SU-DHL-6 (cell line): Measurements from ENCODE around the gene FAM53A.

ENCODE experiments used
- H2AFZ ChIP-seq: fragments of 200-600 bp; sonication (generic); 2 replicates; pipeline ENCODE4 v1.6.1; 2014; ENCODE audit warnings: low read depth, mild to moderate bottlenecking, moderate library complexity, mixed read lengths, antibody characterized with exemption, low read length; ENCODE audit not compliant: severe bottlenecking
- H3F3A ChIP-seq: fragments of 200-600 bp; shearing (Covaris generic); 2 replicates; pipeline ENCODE4 v1.6.0; 2016; ENCODE audit warnings: antibody characterized with exemption, mild to moderate bottlenecking; ENCODE audit not compliant: insufficient read depth
- H3K27ac ChIP-seq: fragments of 200-600 bp; sonication (generic); 2 replicates; pipeline ENCODE4 v1.5.1; 2016; ENCODE audit warnings: low read depth, mild to moderate bottlenecking, low read length, moderate library complexity, mixed read lengths
- H3K27me3 ChIP-seq: fragments of 200-600 bp; sonication (generic), shearing (Covaris generic); 2 replicates; pipeline ENCODE4 v1.6.0; 2014; ENCODE audit warnings: mild to moderate bottlenecking, low read length
- H3K36me3 ChIP-seq: fragments of 200-600 bp; sonication (generic); 2 replicates; pipeline ENCODE4 v1.6.1; 2014; ENCODE audit warnings: mild to moderate bottlenecking, low read length, mixed read lengths
- H3K4me2 ChIP-seq: fragments of 300-600, 200-600 bp; shearing (Covaris generic), sonication (generic); 2 replicates; pipeline ENCODE4 v1.6.0; 2014; ENCODE audit warnings: low read length, low read depth, mild to moderate bottlenecking; ENCODE audit not compliant: poor library complexity, severe bottlenecking
- H3K4me3 ChIP-seq: fragments of 200-600 bp; sonication (generic); 2 replicates; pipeline ENCODE4 v1.5.1; 2014; ENCODE audit warnings: antibody characterized with exemption, low read length, mild to moderate bottlenecking, mixed read lengths; ENCODE audit not compliant: insufficient read depth, poor library complexity, severe bottlenecking
- H3K79me2 ChIP-seq: fragments of 200-600 bp; sonication (generic); 2 replicates; pipeline ENCODE4 v1.6.1; 2014; ENCODE audit warnings: mild to moderate bottlenecking, low read length, moderate library complexity; ENCODE audit not compliant: insufficient read depth
- H3K9ac ChIP-seq: fragments of 200-600 bp; sonication (generic); 2 replicates; pipeline ENCODE4 v1.7.0; 2014; ENCODE audit warnings: mild to moderate bottlenecking, low read length
- H3K9me2 ChIP-seq: fragments of 200-600 bp; sonication (generic); replicated peaks from 2 replicates; pipeline ENCODE4 v1.6.1; 2014; ENCODE audit warnings: low read length; ENCODE audit not compliant: insufficient read depth
- H3K9me3 ChIP-seq: fragments of 200-600 bp; sonication (generic); 2 replicates; pipeline ENCODE4 v1.6.1; 2014; ENCODE audit warnings: low read length, mixed read lengths; ENCODE audit not compliant: insufficient read depth
- H4K20me1 ChIP-seq: fragments of 200-600 bp; sonication (generic); 2 replicates; pipeline ENCODE4 v1.6.1; 2014; ENCODE audit warnings: low read depth, mild to moderate bottlenecking, antibody characterized with exemption, low read length, moderate library complexity, mixed read lengths
- CTCF ChIP-seq: fragments of 200-600 bp; sonication (generic); IDR thresholded peaks from one replicate; pipeline ENCODE4 v1.5.1; 2017; ENCODE audit warnings: antibody characterized with exemption, mild to moderate bottlenecking, low read length, moderate library complexity; ENCODE audit not compliant: insufficient read depth, poor library complexity, severe bottlenecking
- EZH2phosphoT487 ChIP-seq: fragments of 200-600 bp; sonication (generic), shearing (Covaris generic); conservative IDR thresholded peaks from 2 replicates; pipeline ENCODE4 v1.6.1; 2018; ENCODE audit warnings: mild to moderate bottlenecking, antibody characterized with exemption, low read length, moderate library complexity, mixed read lengths

The FAM53A gene

GRCh38 chr4:1615786-1616556, 68.1 kb downstream of the FAM53A start:
- Histone ChIP-seq H3K9ac (no peak overlapping the region), H3K36me3 (no peaks in the 10 kb centered on the region), H4K20me1 (no peaks in the 10 kb centered on the region), H2AFZ (no peak overlapping the region), H3K4me3 (no peak overlapping the region), H3K27me3 (no peaks in the 10 kb centered on the region), H3F3A (no peaks in the 10 kb centered on the region), H3K27ac (no peak overlapping the region), H3K4me2 (no peak overlapping the region), H3K9me2 (no peaks in the 10 kb centered on the region), H3K9me3 (no peaks in the 10 kb centered on the region), H3K79me2 (no peaks in the 10 kb centered on the region)
- TF ChIP-seq CTCF (no peak), EZH2phosphoT487 (no peak)

DNA sequence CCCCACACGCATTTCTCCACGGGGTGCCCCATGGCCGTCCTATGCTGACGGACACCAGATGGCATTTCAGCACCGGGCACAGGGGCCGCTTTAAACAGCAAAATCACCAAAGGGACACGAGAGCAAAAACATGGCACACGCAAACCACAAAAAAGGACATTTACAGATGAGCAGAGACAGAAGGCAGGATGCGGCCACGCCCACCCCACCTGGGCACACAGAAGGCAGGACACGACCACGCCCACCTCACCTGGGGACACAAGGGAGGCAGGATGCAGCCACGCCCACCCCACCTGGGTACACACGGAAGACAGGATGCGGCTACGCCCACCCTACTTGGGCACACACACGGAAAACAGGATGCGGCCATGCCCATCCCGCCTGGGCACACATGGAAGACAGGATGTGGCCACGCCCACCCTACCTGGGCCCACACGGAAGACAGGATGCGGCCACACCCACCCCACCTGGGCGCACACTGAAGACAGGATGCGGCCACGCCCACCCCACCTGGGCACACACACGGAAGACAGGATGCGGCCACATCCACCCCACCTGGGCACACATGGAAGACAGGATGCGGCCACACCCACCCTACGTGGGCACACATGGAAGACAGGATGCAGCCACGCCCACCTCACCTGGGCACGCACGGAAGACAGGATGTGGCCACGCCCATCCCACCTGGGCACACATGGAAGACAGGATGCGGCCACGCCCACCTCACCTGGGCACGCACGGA, 69.1 kb downstream of the FAM53A start:
- Histone ChIP-seq H3K9me3 (no peaks in the 10 kb centered on the region), H3K9me2 (no peaks in the 10 kb centered on the region), H3K36me3 (no peaks in the 10 kb centered on the region), H3K79me2 (no peaks in the 10 kb centered on the region), H3F3A (no peaks in the 10 kb centered on the region), H3K27me3 (no peaks in the 10 kb centered on the region), H3K27ac (no peak overlapping the region), H4K20me1 (no peaks in the 10 kb centered on the region), H3K4me3 (no peak overlapping the region), H2AFZ (no peak overlapping the region), H3K4me2 (no peak overlapping the region), H3K9ac (no peak overlapping the region)
- TF ChIP-seq EZH2phosphoT487: no peak
- TF ChIP-seq CTCF: no peak

DNA sequence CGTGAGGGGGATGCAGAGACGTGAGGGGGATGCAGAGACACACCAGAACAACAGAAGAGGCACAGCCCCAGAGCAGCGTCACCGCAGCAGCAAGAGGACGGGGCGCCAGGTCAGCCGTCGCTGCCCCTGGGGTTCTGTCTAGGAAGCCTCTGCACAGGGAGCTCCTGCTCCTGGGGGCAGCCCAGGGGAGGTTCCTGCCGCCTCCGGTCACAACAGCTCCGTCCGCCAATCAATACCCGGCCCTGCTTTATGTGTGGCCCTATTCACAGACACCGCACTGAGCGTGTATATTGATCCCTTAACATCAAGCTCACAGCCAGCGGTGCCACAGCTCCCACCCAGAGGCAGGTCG, 69.6 kb downstream of the FAM53A start:
- Histone ChIP-seq H3K9me2 (no peaks in the 10 kb centered on the region), H3K9ac (no peak overlapping the region), H3F3A (no peaks in the 10 kb centered on the region), H3K27ac (no peak overlapping the region), H2AFZ (no peak overlapping the region), H3K9me3 (no peaks in the 10 kb centered on the region), H3K36me3 (no peaks in the 10 kb centered on the region), H3K27me3 (no peaks in the 10 kb centered on the region), H3K79me2 (no peaks in the 10 kb centered on the region), H3K4me2 (no peak overlapping the region), H3K4me3 (no peak overlapping the region), H4K20me1 (no peaks in the 10 kb centered on the region)
- TF ChIP-seq CTCF (no peak), EZH2phosphoT487 (no peak)
